Gastroesophageal sphincter (tissue), 4 donors: ENCODE data around the gene CDH4. TPM values are rescaled to one million over a fixed set of nuclear protein-coding genes. Genes with fewer than 3 reads are reported as not detected.

Source experiments
- ATAC-seq: fragments of 150-250 bp; one replicate; pipeline ENCODE4 v1.9.1; 2016; ENCODE audit warnings: mild to moderate bottlenecking, moderate library complexity
- H3K27ac ChIP-seq, 4 donors: fragments of 200-600 bp; sonication (generic) in 3 of 4; 1 replicate in 3 of 4; 2 replicates in 1 of 4; pipeline ENCODE4 v1.5.1; 2016 to 2019
- H3K27me3 ChIP-seq: fragments of 200-600 bp; sonication (generic); one replicate; pipeline ENCODE4 v1.5.1; 2019
- H3K36me3 ChIP-seq, 2 donors: fragments of 200-600 bp; sonication (generic); one replicate each; pipeline ENCODE4 v1.5.1; 2019; ENCODE audit warnings: control low read depth in 1 of 2
- H3K4me1 ChIP-seq, 3 donors: fragments of 200-600 bp; sonication (generic); 1 replicate in 2 of 3; 2 replicates in 1 of 3; pipeline ENCODE4 v1.5.1; 2016 to 2019; ENCODE audit warnings: control low read depth in 2 of 3
- H3K4me3 ChIP-seq, 2 donors: fragments of 200-600 bp; sonication (generic); one replicate each; pipeline ENCODE4 v1.5.1; 2019; ENCODE audit warnings: mild to moderate bottlenecking in 1 of 2, moderate library complexity in 1 of 2
- H3K9me3 ChIP-seq, 3 donors: fragments of 200-600 bp; sonication (generic); one replicate each; pipeline ENCODE4 v1.5.1; 2017 to 2019; ENCODE audit warnings: control low read depth in 2 of 3
- CTCF ChIP-seq, 4 experiments: fragments of 200-600 bp in 2 of 4; fragments of 450-650 bp in 2 of 4; sonication (generic) in 1 of 4; IDR thresholded peaks; one replicate each; pipeline ENCODE4 v1.5.1; 2017 to 2019; ENCODE audit warnings: antibody characterized with exemption in 4 of 4, mild to moderate bottlenecking in 2 of 4, moderate library complexity in 2 of 4
- EP300 ChIP-seq: sonication (generic); formaldehyde crosslinking; IDR thresholded peaks from one replicate; pipeline ENCODE4 v1.6.1; 2017; ENCODE audit warnings: antibody characterized with exemption, mild to moderate bottlenecking
- POLR2A ChIP-seq, 2 donors: fragments of 450-650 bp; IDR thresholded peaks; one replicate each; pipeline ENCODE4 v1.6.1; 2017; ENCODE audit warnings: antibody characterized with exemption in 2 of 2, mild to moderate bottlenecking in 2 of 2, moderate library complexity in 1 of 2
- POLR2AphosphoS5 ChIP-seq: sonication (generic); formaldehyde crosslinking; IDR thresholded peaks from one replicate; pipeline ENCODE4 v1.6.1; 2017; ENCODE audit warnings: antibody characterized with exemption
- WGBS, 2 donors: methylation state at CpG; one replicate each; pipeline ENCODE4 v1.1.5; 2018; ENCODE audit warnings: low coverage in 1 of 2; 5-methylcytosine and 5-hydroxymethylcytosine counted together
- total RNA-seq, 4 donors: library from RNA; depleted of rRNA; stranded (reverse); fragments of >200 nt; gene quantifications; one replicate each; pipeline ENCODE4 v1.1.0, GENCODE V29; 2016

Gene CDH4
- total RNA-seq, 4 donors from 2014 or later = under 0.01 to 1.5 (median 0.42) TPM; not detected in 1

GRCh38 chr20:61285691-61286090 is 33.6 kb downstream of the CDH4 start:
- WGBS, 2 donors = 68 to 81% methylated on average over 4 of the region's 8 CpGs

GRCh38 chr20:61287583-61288275 is 35.7 kb downstream of the CDH4 start:
- WGBS, 2 donors = 40 to 57% methylated on average over 6 to 9 of the region's 15 CpGs
- no peak for TF ChIP-seq POLR2AphosphoS5
- no peak for TF ChIP-seq CTCF (IDR thresholded peaks at IDR 0.05)
- TF ChIP-seq POLR2A (IDR thresholded peaks at IDR 0.05) = no peak
- TF ChIP-seq EP300 = no peak
- Histone ChIP-seq H3K4me3 (no peak overlapping the region), H3K27me3 (peaks cover 22% of the 10 kb centered on the region), H3K9me3 (no peaks in the 10 kb centered on the region), H3K27ac (no peak overlapping the region), H3K4me1 (no peaks in the 10 kb centered on the region), H3K36me3 (no peaks in the 10 kb centered on the region)
- no peak for ATAC-seq

More at GRCh38 chr20:61285691-61286090, 33.6 kb downstream of the CDH4 start:
- no peak for TF ChIP-seq POLR2AphosphoS5
- no peak for TF ChIP-seq CTCF (IDR thresholded peaks at IDR 0.05)
- TF ChIP-seq EP300 = no peak
- TF ChIP-seq POLR2A (IDR thresholded peaks at IDR 0.05) = no peak
- Histone ChIP-seq H3K4me1 (no peaks in the 10 kb centered on the region), H3K9me3 (no peaks in the 10 kb centered on the region), H3K36me3 (no peaks in the 10 kb centered on the region), H3K27ac (no peak overlapping the region), H3K27me3 (peaks cover 15% of the 10 kb centered on the region), H3K4me3 (no peak overlapping the region)
- no peak for ATAC-seq

GRCh38 chr20:61288331-61288784 is 36.3 kb downstream of the CDH4 start:
- no peak overlapping the region for H3K27ac ChIP-seq
- 100% methylated on average over 1 of the region's 17 CpGs; no CpG with 5 or more reads in 1 of the 2 donors for WGBS, 2 donors
- no peak overlapping the region for H3K4me3 ChIP-seq
- H3K36me3 ChIP-seq = no peaks in the 10 kb centered on the region
- H3K4me1 ChIP-seq = no peaks in the 10 kb centered on the region
- no peaks in the 10 kb centered on the region for H3K9me3 ChIP-seq
- TF ChIP-seq CTCF (IDR thresholded peaks at IDR 0.05) (no peak), POLR2A (IDR thresholded peaks at IDR 0.05) (no peak), POLR2AphosphoS5 (no peak), EP300 (no peak)
- peaks cover 25% of the 10 kb centered on the region for H3K27me3 ChIP-seq
- ATAC-seq = no peak

- Histone ChIP-seq H3K9me3 (no peaks in the 10 kb centered on the region), H3K27me3 (peaks cover 26% of the 10 kb centered on the region), H3K36me3 (no peaks in the 10 kb centered on the region), H3K4me1 (no peaks in the 10 kb centered on the region), H3K4me3 (no peak overlapping the region), H3K27ac (no peak overlapping the region)
- WGBS, 2 donors = 61% methylated on average over 2 of the region's 7 CpGs; no CpG with 5 or more reads in 1 of the 2 donors
- no peak for ATAC-seq
- TF ChIP-seq POLR2AphosphoS5 (no peak), CTCF (IDR thresholded peaks at IDR 0.05) (no peak), POLR2A (IDR thresholded peaks at IDR 0.05) (no peak), EP300 (no peak)
Measured at GRCh38 chr20:61289166-61289565, 37.1 kb downstream of the CDH4 start.

- Histone ChIP-seq H3K4me3 (no peak overlapping the region), H3K27ac (no peak overlapping the region), H3K9me3 (no peaks in the 10 kb centered on the region), H3K4me1 (no peaks in the 10 kb centered on the region), H3K36me3 (no peaks in the 10 kb centered on the region), H3K27me3 (peaks cover 34% of the 10 kb centered on the region)
- TF ChIP-seq CTCF (IDR thresholded peaks at IDR 0.05) = no peak
- no peak for TF ChIP-seq POLR2A (IDR thresholded peaks at IDR 0.05)
- TF ChIP-seq EP300 = no peak
- TF ChIP-seq POLR2AphosphoS5 = no peak
- WGBS, 2 donors = 62 to 73% methylated on average over 4 of the region's 4 CpGs
- ATAC-seq = no peak
Measured at GRCh38 chr20:61290721-61291120, 38.7 kb downstream of the CDH4 start.
